Measurements from ENCODE around the gene CNTNAP4.

GRCh38 chr16:76278980-76279379, 1.8 kb downstream of the CNTNAP4 start:
- TF ChIP-seq CREM (IDR thresholded peaks at IDR 0.05) (no peak), CREM (CRISPR knock-in tag; IDR thresholded peaks at IDR 0.05) (no peak), GZF1 (CRISPR knock-in tag; IDR thresholded peaks at IDR 0.05) (no peak), EP300 (IDR thresholded peaks at IDR 0.05; ENCODE audit: low read depth in 2 of 2, low read length in 2 of 2) (no peak), EP300 (CRISPR knock-in tag; IDR thresholded peaks at IDR 0.05; ENCODE audit: borderline replicate concordance) (no peak), STAT6 (CRISPR knock-in tag; IDR thresholded peaks at IDR 0.05; ENCODE audit: borderline replicate concordance) (no peak), ZNF510 (CRISPR knock-in tag; IDR thresholded peaks at IDR 0.05; ENCODE audit: low read depth) (no peak), HDAC2 (CRISPR knock-in tag; IDR thresholded peaks at IDR 0.05) (no peak)
- TF ChIP-seq, protein P1, sequence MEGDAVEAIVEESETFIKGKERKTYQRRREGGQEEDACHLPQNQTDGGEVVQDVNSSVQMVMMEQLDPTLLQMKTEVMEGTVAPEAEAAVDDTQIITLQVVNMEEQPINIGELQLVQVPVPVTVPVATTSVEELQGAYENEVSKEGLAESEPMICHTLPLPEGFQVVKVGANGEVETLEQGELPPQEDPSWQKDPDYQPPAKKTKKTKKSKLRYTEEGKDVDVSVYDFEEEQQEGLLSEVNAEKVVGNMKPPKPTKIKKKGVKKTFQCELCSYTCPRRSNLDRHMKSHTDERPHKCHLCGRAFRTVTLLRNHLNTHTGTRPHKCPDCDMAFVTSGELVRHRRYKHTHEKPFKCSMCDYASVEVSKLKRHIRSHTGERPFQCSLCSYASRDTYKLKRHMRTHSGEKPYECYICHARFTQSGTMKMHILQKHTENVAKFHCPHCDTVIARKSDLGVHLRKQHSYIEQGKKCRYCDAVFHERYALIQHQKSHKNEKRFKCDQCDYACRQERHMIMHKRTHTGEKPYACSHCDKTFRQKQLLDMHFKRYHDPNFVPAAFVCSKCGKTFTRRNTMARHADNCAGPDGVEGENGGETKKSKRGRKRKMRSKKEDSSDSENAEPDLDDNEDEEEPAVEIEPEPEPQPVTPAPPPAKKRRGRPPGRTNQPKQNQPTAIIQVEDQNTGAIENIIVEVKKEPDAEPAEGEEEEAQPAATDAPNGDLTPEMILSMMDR (CRISPR knock-in tag; IDR thresholded peaks at IDR 0.05): peak; percentile 59
- TF ChIP-seq, protein P2, sequence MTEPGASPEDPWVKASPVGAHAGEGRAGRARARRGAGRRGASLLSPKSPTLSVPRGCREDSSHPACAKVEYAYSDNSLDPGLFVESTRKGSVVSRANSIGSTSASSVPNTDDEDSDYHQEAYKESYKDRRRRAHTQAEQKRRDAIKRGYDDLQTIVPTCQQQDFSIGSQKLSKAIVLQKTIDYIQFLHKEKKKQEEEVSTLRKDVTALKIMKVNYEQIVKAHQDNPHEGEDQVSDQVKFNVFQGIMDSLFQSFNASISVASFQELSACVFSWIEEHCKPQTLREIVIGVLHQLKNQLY (CRISPR knock-in tag; IDR thresholded peaks at IDR 0.05): no peak

All from HepG2 (cell line).